Measurements from ENCODE around the gene SLC49A3.
"Not testable (repeated sequence)": the region's sequence is repeated elsewhere in the genome, so short reads cannot be mapped to it uniquely, and the experiment has no call there.

The SLC49A3 gene

GRCh38 chr4:648579-649292 is 40.2 kb downstream of the SLC49A3 start:
- TF ChIP-seq Cebpa-rat (IDR thresholded peaks at IDR 0.05), result no peak
- no peak overlapping the region for H3K9ac ChIP-seq

DNA sequence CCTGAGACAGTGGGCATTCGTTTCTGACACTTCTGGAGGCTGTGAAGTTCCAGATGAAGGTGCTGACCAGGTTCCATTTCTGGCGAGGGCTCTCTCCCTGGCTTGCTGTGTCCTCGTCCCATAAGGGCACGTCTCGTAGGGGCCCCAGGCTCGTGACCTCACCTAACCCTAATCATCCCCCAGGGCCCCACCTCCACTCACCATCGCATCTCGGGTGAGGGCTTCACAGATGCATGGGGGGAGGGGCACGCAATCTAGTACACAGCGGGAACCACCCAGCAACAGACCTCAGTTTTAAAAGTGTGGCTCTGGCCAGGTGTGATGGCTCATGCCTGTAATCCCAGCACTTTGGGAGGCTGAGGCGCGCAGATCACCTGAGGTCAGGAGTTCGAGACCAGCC is 41.5 kb downstream of the SLC49A3 start:
- no peaks in the 10 kb centered on the region for H4K20me1 ChIP-seq
- H3K9ac ChIP-seq, result no peak overlapping the region
- H3K4me3 ChIP-seq, result no peak overlapping the region
- no peaks in the 10 kb centered on the region for H3K36me3 ChIP-seq
- H3K9me3 ChIP-seq (replicated peaks in 1 of 11), result peaks cover 52 to 78% (median 58%) of the 10 kb centered on the region in 11 experiments
- H3K4me1 ChIP-seq, result peaks cover 14 to 35% (median 17%) of the 10 kb centered on the region in 10 experiments
- H3K27me3 ChIP-seq, result no peaks in the 10 kb centered on the region
- no peak for TF ChIP-seq Cebpa-rat (IDR thresholded peaks at IDR 0.05)
- no peak overlapping the region for H3K27ac ChIP-seq
- peak overlapping the region in 1 of 11 experiments; percentile 10; a peak in 1 of 22 replicates for H3K4me2 ChIP-seq

More at GRCh38 chr4:648579-649292, 40.2 kb downstream of the SLC49A3 start:
- peaks cover 14 to 35% (median 17%) of the 10 kb centered on the region in 10 experiments for H3K4me1 ChIP-seq
- H3K9me3 ChIP-seq (replicated peaks in 1 of 11), result peaks cover 39 to 65% (median 46%) of the 10 kb centered on the region in 11 experiments
- no peaks in the 10 kb centered on the region for H3K27me3 ChIP-seq
- no peaks in the 10 kb centered on the region for H4K20me1 ChIP-seq
- no peak overlapping the region for H3K4me2 ChIP-seq
- no peak overlapping the region for H3K4me3 ChIP-seq
- no peaks in the 10 kb centered on the region for H3K36me3 ChIP-seq
- no peak overlapping the region for H3K27ac ChIP-seq

DNA sequence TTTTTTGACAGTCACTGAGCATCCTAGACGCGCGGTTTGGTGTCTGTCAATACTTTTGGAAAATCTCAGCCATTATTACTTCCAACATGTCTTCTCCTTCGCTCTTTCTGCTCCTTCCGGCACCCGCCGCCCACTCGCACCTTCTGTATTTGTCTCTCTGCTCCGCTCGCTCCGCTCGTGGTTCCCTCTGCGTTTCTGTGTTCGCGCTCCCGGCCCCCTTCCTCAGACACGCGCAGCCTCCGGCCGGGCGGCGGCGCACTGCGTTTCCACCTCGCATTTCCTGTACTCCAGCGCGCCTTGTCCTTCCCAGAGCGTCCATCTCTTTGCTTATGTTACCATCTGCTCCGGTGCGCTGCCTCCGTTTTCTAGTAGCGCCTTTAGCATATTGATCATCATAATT is 42.5 kb downstream of the SLC49A3 start:
- Histone ChIP-seq H3K9me3 (replicated peaks in 1 of 11) (peaks cover 62 to 88% (median 68%) of the 10 kb centered on the region in 11 experiments), H4K20me1 (no peaks in the 10 kb centered on the region), H3K9ac (no peak overlapping the region; a peak in 1 of 22 replicates), H3K4me2 (peak overlapping the region; percentile 44 to 77 (median 59)), H3K4me3 (peak overlapping the region in 2 of 10 experiments; percentile 0 to 23; a peak in 1 of 20 replicates), H3K36me3 (no peaks in the 10 kb centered on the region), H3K27ac (peak overlapping the region in 2 of 11 experiments; percentile 3 to 21; a peak in 2 of 22 replicates), H3K27me3 (no peaks in the 10 kb centered on the region), H3K4me1 (peaks cover 14 to 35% (median 17%) of the 10 kb centered on the region in 10 experiments)
- TF ChIP-seq Cebpa-rat (IDR thresholded peaks at IDR 0.05), result no peak

GRCh38 chr4:642366-642765 is 46.6 kb downstream of the SLC49A3 start:
- not testable (repeated sequence) for H3K4me2 ChIP-seq, H3K36me3 ChIP-seq, H3K27ac ChIP-seq, H3K4me3 ChIP-seq, H3K9ac ChIP-seq, H4K20me1 ChIP-seq, H3K27me3 ChIP-seq
- Histone ChIP-seq H3K9me3 (replicated peaks in 1 of 11) (peaks cover 51 to 70% (median 58%) of the 10 kb centered on the region in 11 experiments), H3K4me1 (peaks cover 8 to 20% (median 15%) of the 10 kb centered on the region in 10 experiments)

GRCh38 chr4:637536-638280 is 51.2 kb downstream of the SLC49A3 start:
- Histone ChIP-seq H3K36me3 (no peaks in the 10 kb centered on the region), H3K27me3 (no peaks in the 10 kb centered on the region)

GRCh38 chr4:636628-637159 is 52.3 kb downstream of the SLC49A3 start:
- Histone ChIP-seq H3K9ac (no peak overlapping the region), H4K20me1 (no peaks in the 10 kb centered on the region), H3K4me3 (no peak overlapping the region), H3K4me2 (no peak overlapping the region), H3K9me3 (replicated peaks in 1 of 11) (peaks cover 25 to 44% (median 33%) of the 10 kb centered on the region in 11 experiments), H3K27ac (no peak overlapping the region), H3K36me3 (no peaks in the 10 kb centered on the region), H3K27me3 (no peaks in the 10 kb centered on the region), H3K4me1 (no peaks in the 10 kb centered on the region)
- TF ChIP-seq Cebpa-rat (IDR thresholded peaks at IDR 0.05), result no peak

More at GRCh38 chr4:637536-638280, 51.2 kb downstream of the SLC49A3 start:
- Histone ChIP-seq H3K27ac (no peak overlapping the region), H3K4me3 (no peak overlapping the region), H3K9ac (no peak overlapping the region), H3K4me1 (no peaks in the 10 kb centered on the region), H3K9me3 (replicated peaks in 1 of 11) (peaks cover 25 to 44% (median 33%) of the 10 kb centered on the region in 11 experiments), H3K4me2 (no peak overlapping the region), H4K20me1 (no peaks in the 10 kb centered on the region)
- no peak for TF ChIP-seq Cebpa-rat (IDR thresholded peaks at IDR 0.05)

DNA sequence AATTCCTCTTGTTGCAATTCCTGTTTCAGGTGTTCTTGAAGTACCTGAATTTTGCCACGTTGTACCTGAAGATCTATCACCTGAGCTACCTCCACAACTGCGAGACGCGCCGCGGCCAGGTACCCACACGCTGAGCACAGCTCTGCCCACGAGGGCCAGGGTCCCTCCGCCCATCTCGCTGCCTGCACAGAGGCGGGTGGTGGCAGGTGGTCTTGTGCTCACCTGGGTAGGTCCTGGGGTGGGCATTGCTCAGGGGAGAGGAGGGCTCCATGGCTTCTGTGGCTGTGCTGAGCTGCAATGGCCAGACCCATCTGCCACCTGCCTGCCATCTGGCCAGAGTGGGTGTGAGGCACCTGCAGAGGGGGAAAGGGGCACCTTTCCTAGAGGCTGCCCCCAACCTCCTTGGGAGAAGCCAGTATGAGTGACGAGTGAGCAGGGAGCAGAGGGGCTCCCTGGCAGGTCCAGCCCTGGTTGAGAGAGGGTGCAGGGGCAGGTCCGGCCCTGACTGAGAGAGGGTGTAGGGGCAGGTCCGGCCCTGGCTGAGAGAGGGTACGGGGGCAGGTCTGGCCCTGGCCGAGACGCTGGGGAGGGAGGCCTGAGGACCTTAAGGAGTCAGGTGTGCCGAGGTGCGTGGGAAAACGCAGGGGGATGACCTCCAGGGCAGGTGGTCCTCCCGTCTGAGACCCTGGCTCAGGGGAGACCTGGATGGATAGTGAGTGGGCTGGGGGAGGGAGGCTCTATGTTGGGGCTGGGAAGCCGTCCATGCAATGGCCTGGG is 52.9 kb downstream of the SLC49A3 start:
- Histone ChIP-seq H3K27ac (no peak overlapping the region), H3K4me3 (no peak overlapping the region), H3K27me3 (no peaks in the 10 kb centered on the region), H3K9ac (no peak overlapping the region), H3K36me3 (no peaks in the 10 kb centered on the region), H4K20me1 (no peaks in the 10 kb centered on the region), H3K9me3 (replicated peaks in 1 of 11) (peaks cover 26 to 44% (median 33%) of the 10 kb centered on the region in 11 experiments), H3K4me2 (no peak overlapping the region), H3K4me1 (no peaks in the 10 kb centered on the region)
- no peak for TF ChIP-seq Cebpa-rat (IDR thresholded peaks at IDR 0.05)

DNA sequence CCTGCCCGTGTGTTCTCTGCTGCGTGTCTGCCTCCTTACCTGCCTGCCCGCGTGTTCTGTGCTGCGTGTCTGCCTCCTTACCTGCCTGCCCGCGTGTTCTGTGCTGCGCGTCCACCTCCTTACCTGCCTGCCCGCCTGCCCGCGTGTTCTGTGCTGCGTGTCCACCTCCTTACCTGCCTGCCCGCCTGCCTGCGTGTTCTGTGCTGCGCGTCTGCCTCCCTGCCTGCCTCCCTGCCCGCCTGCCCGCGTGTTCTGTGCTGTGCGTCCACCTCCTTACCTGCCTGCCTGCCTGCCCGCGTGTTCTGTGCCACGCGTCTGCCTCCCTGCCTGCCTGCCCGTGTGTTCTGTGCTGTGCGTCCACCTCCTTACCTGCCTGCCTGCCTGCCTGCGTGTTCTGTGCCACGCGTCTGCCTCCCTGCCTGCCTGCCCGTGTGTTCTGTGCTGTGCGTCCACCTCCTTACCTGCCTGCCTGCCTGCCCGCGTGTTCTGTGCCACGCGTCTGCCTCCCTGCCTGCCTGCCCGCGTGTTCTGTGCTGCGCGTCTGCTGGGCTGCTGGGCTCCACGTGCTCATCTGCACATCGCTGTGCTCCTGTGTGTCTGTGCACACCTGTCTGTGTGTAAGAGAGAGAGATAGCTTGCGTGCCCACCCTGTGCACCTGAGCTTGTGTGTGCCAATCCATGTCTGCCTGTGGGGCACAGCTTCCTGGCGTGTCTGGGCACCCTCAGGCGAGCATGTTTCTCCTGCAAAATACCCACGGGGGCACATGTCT is 53.7 kb downstream of the SLC49A3 start:
- not testable (repeated sequence) for H3K27me3 ChIP-seq, H4K20me1 ChIP-seq, H3K9ac ChIP-seq, H3K4me1 ChIP-seq, H3K4me3 ChIP-seq, H3K27ac ChIP-seq, H3K4me2 ChIP-seq, H3K36me3 ChIP-seq
- peaks cover 25 to 44% (median 33%) of the 10 kb centered on the region in 11 experiments for H3K9me3 ChIP-seq (replicated peaks in 1 of 11)
